Activated T-helper 2 cell treated with anti-CD3 and anti-CD28 coated beads, Interferon-gamma antibody, Interleukin-2, Interleukin-4, amounts not matched to agents 10 μg/mL and 5 μg/mL and 100 μg/mL, durations not matched to agents 14 hours and 24 hours and 36 hours (primary cell): ENCODE data around the gene LCOR. TPM values are rescaled to one million over a fixed set of nuclear protein-coding genes. Genes with fewer than 3 reads are reported as not detected.

Experiments used
- DNase-seq: peaks from one replicate; pipeline ENCODE4 v3.0.0; 2021; ENCODE audit warnings: low spot score
- H3K27ac Mint-ChIP-seq: one replicate; pipeline ENCODE4 v1.8.0; 2021; ENCODE audit warnings: mixed read lengths
- H3K27me3 Mint-ChIP-seq: one replicate; pipeline ENCODE4 v1.8.0; 2021; ENCODE audit warnings: low read depth, mixed read lengths
- H3K36me3 Mint-ChIP-seq: one replicate; pipeline ENCODE4 v1.8.0; 2021; ENCODE audit warnings: low read depth, mixed read lengths
- H3K4me1 Mint-ChIP-seq: one replicate; pipeline ENCODE4 v1.8.0; 2021; ENCODE audit warnings: low read depth, mixed read lengths
- H3K4me3 Mint-ChIP-seq: one replicate; pipeline ENCODE4 v1.8.0; 2021; ENCODE audit warnings: low read depth, mild to moderate bottlenecking, moderate library complexity, mixed read lengths
- H3K9me3 Mint-ChIP-seq: one replicate; pipeline ENCODE4 v1.8.0; 2021; ENCODE audit warnings: mixed read lengths
- intact Hi-C: fragments of 100-400 bp; cut with micrococcal nuclease; formaldehyde crosslinking; loops from one replicate; pipeline ENCODE4 v1.15.1; 2023
- total RNA-seq: library from RNA; stranded (reverse); gene quantifications from 2 replicates; pipeline ENCODE4 v1.2.3, GENCODE V29; 2022

The LCOR gene
- total RNA-seq, 1 donor from 2014 or later: 27.3 TPM

DNA sequence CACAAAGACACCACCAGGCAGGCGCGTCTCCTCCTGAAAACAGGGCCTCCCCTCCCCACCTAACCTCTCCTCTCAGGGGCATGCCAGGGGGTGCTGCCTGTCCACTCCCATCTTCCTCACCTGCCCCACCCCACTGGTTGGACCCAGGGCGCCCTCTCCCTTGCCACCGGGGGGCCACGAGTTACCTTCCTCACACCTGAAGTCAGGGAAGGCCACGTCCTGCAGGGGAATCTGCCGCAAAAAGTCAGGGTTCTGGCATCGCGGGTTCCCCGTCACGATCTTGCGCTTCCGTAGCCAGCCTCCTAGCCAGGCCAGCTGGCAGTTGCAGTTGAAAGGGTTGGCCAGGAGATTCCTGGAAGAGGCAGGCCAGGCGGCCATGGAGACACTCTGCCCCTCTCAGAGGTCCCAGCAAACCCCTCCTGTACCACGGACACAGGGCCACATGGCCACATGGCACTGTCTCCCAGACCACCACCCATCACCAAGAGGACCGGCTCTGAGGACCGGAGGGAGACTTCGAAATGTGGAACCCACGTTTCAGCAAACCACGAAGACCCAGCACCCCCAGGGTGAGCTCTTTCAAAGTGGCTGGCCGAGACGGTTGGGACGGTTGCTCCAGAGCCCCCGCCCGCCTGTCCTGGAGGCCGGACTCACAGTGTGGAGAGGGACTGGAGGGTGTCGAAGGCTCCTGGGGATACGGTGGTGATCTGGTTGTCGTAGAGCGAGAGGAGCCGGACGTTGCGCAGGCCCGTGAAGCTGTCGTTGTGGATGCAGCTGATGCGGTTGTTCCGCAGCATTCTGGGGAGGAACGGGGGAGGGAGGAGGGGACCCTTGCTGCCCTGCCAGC lies 210.8 kb downstream of the LCOR start:
- Mint-ChIP-seq H3K27ac (no peak overlapping the region), H3K4me1 (no peaks in the 10 kb centered on the region), H3K9me3 (no peaks in the 10 kb centered on the region), H3K27me3 (no peaks in the 10 kb centered on the region), H3K36me3 (no peaks in the 10 kb centered on the region), H3K4me3 (no peak overlapping the region)
- DNase-seq: no peak
- intact Hi-C loops: no loop called here

DNA sequence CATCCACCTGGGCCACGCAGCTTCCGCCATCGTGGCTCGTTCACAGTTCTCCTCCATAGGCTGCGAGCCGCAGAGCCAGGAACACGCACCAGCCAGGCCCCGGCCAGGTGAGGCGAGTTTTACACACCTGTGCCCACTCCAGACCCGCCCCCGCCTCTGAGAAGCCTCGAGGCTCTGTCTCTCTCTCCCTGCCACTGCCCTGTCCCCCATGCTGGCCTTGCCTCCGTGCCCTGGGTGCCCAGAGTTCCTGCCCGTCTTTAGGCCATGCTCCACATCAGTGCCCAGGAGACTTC lies 211.4 kb downstream of the LCOR start:
- H3K27ac Mint-ChIP-seq: no peak overlapping the region
- no peaks in the 10 kb centered on the region for H3K27me3 Mint-ChIP-seq
- H3K4me3 Mint-ChIP-seq: no peak overlapping the region
- no peak for DNase-seq
- no peaks in the 10 kb centered on the region for H3K9me3 Mint-ChIP-seq
- H3K36me3 Mint-ChIP-seq: no peaks in the 10 kb centered on the region
- no peaks in the 10 kb centered on the region for H3K4me1 Mint-ChIP-seq
- intact Hi-C loops: no loop called here

Other genes with a start within 250 kb of the LCOR start
- gene TM9SF3, start 245.3 kb upstream of the LCOR start, total RNA-seq: 81.3 and 82.3 TPM in 2 replicates
- gene PIK3AP1, start 111.8 kb upstream of the LCOR start, total RNA-seq: 12.4 and 14.0 TPM in 2 replicates